ENCODE measurements around the gene ZHX3.

DNA sequence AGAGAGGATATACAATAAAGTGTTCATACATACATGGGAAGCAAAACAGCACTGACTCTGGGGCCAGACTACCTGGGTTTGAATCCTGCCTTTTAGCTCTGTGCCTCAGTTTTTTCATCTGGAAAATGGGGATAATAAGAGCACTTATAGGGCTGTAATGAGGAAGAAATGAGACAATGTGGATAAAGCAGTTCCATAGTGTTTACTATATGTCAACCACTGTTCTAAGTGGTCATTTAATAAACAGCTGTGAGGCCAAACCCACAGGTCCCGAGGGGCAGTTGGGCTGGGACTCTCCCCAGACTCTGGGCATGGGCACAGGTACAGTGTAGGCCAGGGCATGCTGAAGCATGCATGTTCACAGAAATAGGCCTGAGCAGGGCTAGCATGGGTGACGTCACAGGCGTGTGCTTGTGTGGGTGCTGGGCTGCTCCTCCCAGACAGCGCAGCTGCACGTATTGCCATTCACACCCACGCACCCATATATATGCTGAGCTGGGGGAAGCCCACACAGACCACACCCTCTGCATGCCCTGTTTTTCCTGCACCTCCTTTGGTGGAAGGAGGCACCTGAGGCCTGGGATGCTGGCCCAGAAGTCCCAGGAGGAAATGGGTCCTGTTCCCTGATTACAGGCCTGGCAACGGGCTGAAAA is 183.7 kb downstream of the ZHX3 start:
- TF ChIP-seq, protein P1, sequence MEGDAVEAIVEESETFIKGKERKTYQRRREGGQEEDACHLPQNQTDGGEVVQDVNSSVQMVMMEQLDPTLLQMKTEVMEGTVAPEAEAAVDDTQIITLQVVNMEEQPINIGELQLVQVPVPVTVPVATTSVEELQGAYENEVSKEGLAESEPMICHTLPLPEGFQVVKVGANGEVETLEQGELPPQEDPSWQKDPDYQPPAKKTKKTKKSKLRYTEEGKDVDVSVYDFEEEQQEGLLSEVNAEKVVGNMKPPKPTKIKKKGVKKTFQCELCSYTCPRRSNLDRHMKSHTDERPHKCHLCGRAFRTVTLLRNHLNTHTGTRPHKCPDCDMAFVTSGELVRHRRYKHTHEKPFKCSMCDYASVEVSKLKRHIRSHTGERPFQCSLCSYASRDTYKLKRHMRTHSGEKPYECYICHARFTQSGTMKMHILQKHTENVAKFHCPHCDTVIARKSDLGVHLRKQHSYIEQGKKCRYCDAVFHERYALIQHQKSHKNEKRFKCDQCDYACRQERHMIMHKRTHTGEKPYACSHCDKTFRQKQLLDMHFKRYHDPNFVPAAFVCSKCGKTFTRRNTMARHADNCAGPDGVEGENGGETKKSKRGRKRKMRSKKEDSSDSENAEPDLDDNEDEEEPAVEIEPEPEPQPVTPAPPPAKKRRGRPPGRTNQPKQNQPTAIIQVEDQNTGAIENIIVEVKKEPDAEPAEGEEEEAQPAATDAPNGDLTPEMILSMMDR (IDR thresholded peaks at IDR 0.05; ENCODE audit: insufficient read depth, low read length): no peak
- no peak for TF ChIP-seq POLR2AphosphoS5 (IDR thresholded peaks at IDR 0.05; ENCODE audit: low read depth)
- TF ChIP-seq GABPA (IDR thresholded peaks at IDR 0.05; ENCODE audit: low read depth): no peak
- TF ChIP-seq SPI1 (IDR thresholded peaks at IDR 0.05; ENCODE audit: borderline replicate concordance, low read depth): no peak
- TF ChIP-seq, protein P2, sequence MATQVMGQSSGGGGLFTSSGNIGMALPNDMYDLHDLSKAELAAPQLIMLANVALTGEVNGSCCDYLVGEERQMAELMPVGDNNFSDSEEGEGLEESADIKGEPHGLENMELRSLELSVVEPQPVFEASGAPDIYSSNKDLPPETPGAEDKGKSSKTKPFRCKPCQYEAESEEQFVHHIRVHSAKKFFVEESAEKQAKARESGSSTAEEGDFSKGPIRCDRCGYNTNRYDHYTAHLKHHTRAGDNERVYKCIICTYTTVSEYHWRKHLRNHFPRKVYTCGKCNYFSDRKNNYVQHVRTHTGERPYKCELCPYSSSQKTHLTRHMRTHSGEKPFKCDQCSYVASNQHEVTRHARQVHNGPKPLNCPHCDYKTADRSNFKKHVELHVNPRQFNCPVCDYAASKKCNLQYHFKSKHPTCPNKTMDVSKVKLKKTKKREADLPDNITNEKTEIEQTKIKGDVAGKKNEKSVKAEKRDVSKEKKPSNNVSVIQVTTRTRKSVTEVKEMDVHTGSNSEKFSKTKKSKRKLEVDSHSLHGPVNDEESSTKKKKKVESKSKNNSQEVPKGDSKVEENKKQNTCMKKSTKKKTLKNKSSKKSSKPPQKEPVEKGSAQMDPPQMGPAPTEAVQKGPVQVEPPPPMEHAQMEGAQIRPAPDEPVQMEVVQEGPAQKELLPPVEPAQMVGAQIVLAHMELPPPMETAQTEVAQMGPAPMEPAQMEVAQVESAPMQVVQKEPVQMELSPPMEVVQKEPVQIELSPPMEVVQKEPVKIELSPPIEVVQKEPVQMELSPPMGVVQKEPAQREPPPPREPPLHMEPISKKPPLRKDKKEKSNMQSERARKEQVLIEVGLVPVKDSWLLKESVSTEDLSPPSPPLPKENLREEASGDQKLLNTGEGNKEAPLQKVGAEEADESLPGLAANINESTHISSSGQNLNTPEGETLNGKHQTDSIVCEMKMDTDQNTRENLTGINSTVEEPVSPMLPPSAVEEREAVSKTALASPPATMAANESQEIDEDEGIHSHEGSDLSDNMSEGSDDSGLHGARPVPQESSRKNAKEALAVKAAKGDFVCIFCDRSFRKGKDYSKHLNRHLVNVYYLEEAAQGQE (IDR thresholded peaks at IDR 0.05; ENCODE audit: insufficient replicate concordance, low read depth): no peak
